ENCODE data around the gene SH3BP4. TPM values are rescaled to one million over a fixed set of nuclear protein-coding genes. Genes with fewer than 3 reads are reported as not detected.

SH3BP4 gene
- total RNA-seq, 1 donor from 2014 or later: 0.26 TPM

- H3K27ac Mint-ChIP-seq: no peak overlapping the region
- H3K36me3 Mint-ChIP-seq (ENCODE audit: low read depth): no peaks in the 10 kb centered on the region
- intact Hi-C loops (cut with micrococcal nuclease): no loop called here
- DNase-seq (ENCODE audit: low spot score): no peak
- H3K27me3 Mint-ChIP-seq (ENCODE audit: insufficient read depth): peaks cover 2% of the 10 kb centered on the region
- H3K4me1 Mint-ChIP-seq (ENCODE audit: low read depth): no peaks in the 10 kb centered on the region
- no peaks in the 10 kb centered on the region for H3K9me3 Mint-ChIP-seq
- H3K4me3 Mint-ChIP-seq: no peak overlapping the region
Observed at GRCh38 chr2:235095569-235095968, 143.8 kb downstream of the SH3BP4 start.

- no peak for DNase-seq (ENCODE audit: low spot score)
- no peaks in the 10 kb centered on the region for H3K4me1 Mint-ChIP-seq (ENCODE audit: low read depth)
- intact Hi-C loops (cut with micrococcal nuclease): no loop called here
- H3K4me3 Mint-ChIP-seq: no peak overlapping the region
- H3K27me3 Mint-ChIP-seq (ENCODE audit: insufficient read depth): peaks cover 2% of the 10 kb centered on the region
- H3K36me3 Mint-ChIP-seq (ENCODE audit: low read depth): no peaks in the 10 kb centered on the region
- H3K9me3 Mint-ChIP-seq: no peaks in the 10 kb centered on the region
- no peak overlapping the region for H3K27ac Mint-ChIP-seq
Observed at GRCh38 chr2:235096447-235096846, 144.6 kb downstream of the SH3BP4 start.

GRCh38 chr2:235097196-235097595, 145.4 kb downstream of the SH3BP4 start:
- no peaks in the 10 kb centered on the region for H3K36me3 Mint-ChIP-seq (ENCODE audit: low read depth)
- DNase-seq (ENCODE audit: low spot score): no peak
- no peak overlapping the region for H3K27ac Mint-ChIP-seq
- intact Hi-C loops (cut with micrococcal nuclease): no loop called here
- no peaks in the 10 kb centered on the region for H3K9me3 Mint-ChIP-seq
- H3K4me1 Mint-ChIP-seq (ENCODE audit: low read depth): no peaks in the 10 kb centered on the region
- peaks cover 2% of the 10 kb centered on the region for H3K27me3 Mint-ChIP-seq (ENCODE audit: insufficient read depth)
- no peak overlapping the region for H3K4me3 Mint-ChIP-seq

- no peak for DNase-seq (ENCODE audit: low spot score)
- H3K4me1 Mint-ChIP-seq (ENCODE audit: low read depth): no peaks in the 10 kb centered on the region
- H3K4me3 Mint-ChIP-seq: no peak overlapping the region
- H3K36me3 Mint-ChIP-seq (ENCODE audit: low read depth): no peaks in the 10 kb centered on the region
- no peak overlapping the region for H3K27ac Mint-ChIP-seq
- peaks cover 2% of the 10 kb centered on the region for H3K27me3 Mint-ChIP-seq (ENCODE audit: insufficient read depth)
- no peaks in the 10 kb centered on the region for H3K9me3 Mint-ChIP-seq
- intact Hi-C loops (cut with micrococcal nuclease): no loop called here
Observed at GRCh38 chr2:235098269-235098668, 146.5 kb downstream of the SH3BP4 start.

- DNase-seq (ENCODE audit: low spot score): no peak
- no peak overlapping the region for H3K27ac Mint-ChIP-seq
- H3K9me3 Mint-ChIP-seq: no peaks in the 10 kb centered on the region
Observed at GRCh38 chr2:235098736-235099494, 147.1 kb downstream of the SH3BP4 start.

GRCh38 chr2:235102896-235103295, 151.1 kb downstream of the SH3BP4 start:
- intact Hi-C loops (cut with micrococcal nuclease): no loop called here
- H3K9me3 Mint-ChIP-seq: no peaks in the 10 kb centered on the region

More at GRCh38 chr2:235098736-235099494, 147.1 kb downstream of the SH3BP4 start:
- Mint-ChIP-seq H3K36me3 (ENCODE audit: low read depth) (no peaks in the 10 kb centered on the region), H3K4me3 (no peak overlapping the region), H3K4me1 (ENCODE audit: low read depth) (no peaks in the 10 kb centered on the region), H3K27me3 (ENCODE audit: insufficient read depth) (peaks cover 2% of the 10 kb centered on the region)
- intact Hi-C loops (cut with micrococcal nuclease): no loop called here

More at GRCh38 chr2:235102896-235103295, 151.1 kb downstream of the SH3BP4 start:
- DNase-seq (ENCODE audit: low spot score): no peak
- H3K4me1 Mint-ChIP-seq (ENCODE audit: low read depth): no peaks in the 10 kb centered on the region
- peaks cover 3% of the 10 kb centered on the region for H3K27me3 Mint-ChIP-seq (ENCODE audit: insufficient read depth)
- H3K36me3 Mint-ChIP-seq (ENCODE audit: low read depth): no peaks in the 10 kb centered on the region
- H3K4me3 Mint-ChIP-seq: no peak overlapping the region
- no peak overlapping the region for H3K27ac Mint-ChIP-seq
